Measurements from ENCODE around the gene P4HA2. TPM values are rescaled to one million over a fixed set of nuclear protein-coding genes. Genes with fewer than 3 reads are reported as not detected.

P4HA2 gene
- total RNA-seq, 2 donors from 2014 or later = 16.8 to 18.0 TPM

- Histone ChIP-seq H3K27me3 (replicated peaks; ENCODE audit: insufficient read depth) (no peaks in the 10 kb centered on the region), H3K4me1 (replicated peaks) (peaks cover 16% of the 10 kb centered on the region), H3K27ac (peak overlapping the region; percentile 88 to 91), H3K36me3 (no peaks in the 10 kb centered on the region), H3K9me3 (no peaks in the 10 kb centered on the region), H3K4me3 (no peak overlapping the region)
- intact Hi-C loops (cut with DNase I) = loop anchor here (1.0 to 10.0 kb wide), 2 partner anchors 33 to 625 kb away; partner anchors contain the start of gene RAPGEF6
- 34% methylated on average over 6 of the region's 6 CpGs for WGBS
- TF ChIP-seq, protein P1, sequence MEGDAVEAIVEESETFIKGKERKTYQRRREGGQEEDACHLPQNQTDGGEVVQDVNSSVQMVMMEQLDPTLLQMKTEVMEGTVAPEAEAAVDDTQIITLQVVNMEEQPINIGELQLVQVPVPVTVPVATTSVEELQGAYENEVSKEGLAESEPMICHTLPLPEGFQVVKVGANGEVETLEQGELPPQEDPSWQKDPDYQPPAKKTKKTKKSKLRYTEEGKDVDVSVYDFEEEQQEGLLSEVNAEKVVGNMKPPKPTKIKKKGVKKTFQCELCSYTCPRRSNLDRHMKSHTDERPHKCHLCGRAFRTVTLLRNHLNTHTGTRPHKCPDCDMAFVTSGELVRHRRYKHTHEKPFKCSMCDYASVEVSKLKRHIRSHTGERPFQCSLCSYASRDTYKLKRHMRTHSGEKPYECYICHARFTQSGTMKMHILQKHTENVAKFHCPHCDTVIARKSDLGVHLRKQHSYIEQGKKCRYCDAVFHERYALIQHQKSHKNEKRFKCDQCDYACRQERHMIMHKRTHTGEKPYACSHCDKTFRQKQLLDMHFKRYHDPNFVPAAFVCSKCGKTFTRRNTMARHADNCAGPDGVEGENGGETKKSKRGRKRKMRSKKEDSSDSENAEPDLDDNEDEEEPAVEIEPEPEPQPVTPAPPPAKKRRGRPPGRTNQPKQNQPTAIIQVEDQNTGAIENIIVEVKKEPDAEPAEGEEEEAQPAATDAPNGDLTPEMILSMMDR (IDR thresholded peaks at IDR 0.05) = no peak
- TF ChIP-seq POLR2AphosphoS5 (IDR thresholded peaks at IDR 0.05) = peak; percentile 14
- TF ChIP-seq POLR2A (IDR thresholded peaks at IDR 0.05) = peak; percentile 10
- no peak for DNase-seq (ENCODE audit: low spot score)
Measured at GRCh38 chr5:132260051-132260450, 32.4 kb upstream of the P4HA2 start.

DNA sequence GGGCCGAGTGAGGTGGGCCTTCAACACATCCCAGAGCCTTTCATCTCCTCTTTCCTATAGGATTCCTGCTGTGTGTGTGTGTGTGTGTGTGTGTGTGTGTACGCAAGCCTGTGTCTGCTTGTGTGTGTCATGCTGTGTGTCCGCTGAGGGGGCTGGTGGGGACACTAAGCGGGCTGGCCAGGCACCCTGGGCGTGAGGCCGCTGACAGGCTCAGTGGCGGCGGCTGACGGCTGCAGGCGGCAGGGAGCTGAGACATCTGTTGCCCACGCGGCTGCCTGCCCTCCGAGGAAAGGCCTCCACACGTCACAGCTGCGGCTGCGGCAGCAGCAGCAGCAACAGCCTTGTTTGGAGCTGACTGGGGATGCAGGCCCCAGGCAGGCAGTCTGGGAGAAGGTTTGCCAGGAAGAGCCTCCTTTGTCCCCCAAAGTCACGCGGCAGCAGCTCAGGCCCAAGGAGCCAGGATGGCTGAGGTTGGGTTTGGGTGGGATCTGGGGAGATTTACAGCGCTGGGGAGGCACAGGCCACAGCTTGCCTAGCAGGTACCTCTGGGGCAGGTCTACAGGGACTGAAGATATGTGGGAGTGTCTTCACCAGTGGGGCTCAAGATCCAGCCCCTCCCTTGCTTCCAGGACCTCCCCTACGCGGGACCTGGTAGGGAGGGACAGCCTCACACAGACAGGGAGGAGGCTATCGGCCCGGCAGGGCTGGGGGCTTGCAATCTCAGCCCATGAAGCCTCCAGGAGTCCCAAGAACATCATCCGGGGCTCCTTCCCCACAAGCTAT lies 31.6 kb upstream of the P4HA2 start:
- H3K4me1 ChIP-seq (replicated peaks) = peaks cover 10% of the 10 kb centered on the region
- peak overlapping the region; percentile 59 to 75 for H3K4me3 ChIP-seq
- no peaks in the 10 kb centered on the region for H3K27me3 ChIP-seq (replicated peaks; ENCODE audit: insufficient read depth)
- H3K36me3 ChIP-seq = no peaks in the 10 kb centered on the region
- intact Hi-C loops (cut with DNase I) = loop anchor here (5.0 to 10.0 kb wide), 2 partner anchors 42 to 236 kb away; partner anchors contain the start of gene IRF1
- peak; percentile 75 for DNase-seq (ENCODE audit: low spot score)
- 20% methylated on average over 21 of the region's 24 CpGs for WGBS
- no peaks in the 10 kb centered on the region for H3K9me3 ChIP-seq
- H3K27ac ChIP-seq = peak overlapping the region; percentile 88 to 91
- TF ChIP-seq, protein P1 (IDR thresholded peaks at IDR 0.05) = peak in 1 of 4 experiments; percentile 10
- TF ChIP-seq POLR2A (IDR thresholded peaks at IDR 0.05) (peak; percentile 85), POLR2AphosphoS5 (IDR thresholded peaks at IDR 0.05) (peak; percentile 72)

DNA sequence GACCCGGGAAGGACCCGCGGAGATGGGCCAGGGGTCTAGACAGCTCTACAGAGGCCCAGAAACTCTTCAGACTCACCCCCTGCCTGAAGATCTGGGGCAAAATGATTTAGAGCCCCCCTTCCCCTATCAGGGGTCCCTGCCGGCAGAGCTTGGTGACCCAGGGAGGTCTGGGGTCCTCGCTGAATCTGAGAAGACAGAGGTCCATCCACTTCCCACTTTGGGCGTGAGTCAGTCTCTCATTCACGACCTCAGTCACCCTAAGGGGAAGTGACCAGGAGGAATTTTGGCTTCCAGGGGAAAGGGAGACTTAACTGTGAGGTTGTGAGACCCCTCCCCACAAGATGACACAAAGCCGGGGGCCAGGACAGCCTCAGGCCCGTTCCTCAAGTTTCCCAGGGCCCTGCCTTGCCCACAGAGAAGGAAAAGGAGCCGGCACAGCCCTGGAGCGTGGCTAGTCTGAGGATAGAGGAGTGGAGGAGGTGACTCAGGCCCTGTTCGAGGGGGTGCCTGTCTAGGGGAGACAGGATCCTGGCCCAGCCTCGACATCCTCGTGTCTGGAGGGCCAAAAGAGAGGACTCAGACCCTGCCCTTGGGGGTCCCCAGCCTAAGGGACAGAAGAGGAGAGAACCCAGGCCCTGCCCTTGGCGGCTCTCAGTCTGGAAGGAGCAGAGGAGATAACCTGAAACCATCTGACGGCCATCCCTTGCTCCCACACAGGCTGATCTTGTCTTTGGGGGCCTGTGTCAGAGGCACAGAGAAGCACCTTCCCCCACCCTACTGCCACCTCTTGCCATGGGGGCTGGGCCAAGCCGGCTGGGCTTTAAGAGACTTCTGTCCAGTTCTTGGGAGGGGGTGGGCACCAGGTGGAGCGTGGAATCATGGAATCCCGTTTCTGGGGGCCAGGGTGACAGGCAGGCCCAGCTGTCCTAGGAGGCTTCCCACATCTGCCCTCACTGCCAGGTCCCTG lies 30.7 kb upstream of the P4HA2 start:
- peak overlapping the region; percentile 88 to 91 for H3K27ac ChIP-seq
- H3K27me3 ChIP-seq (replicated peaks; ENCODE audit: insufficient read depth) = no peaks in the 10 kb centered on the region
- intact Hi-C loops (cut with DNase I) = loop anchor here (5.0 to 10.0 kb wide), 2 partner anchors 41 to 236 kb away; partner anchors contain the start of gene IRF1
- 23% methylated on average over 19 of the region's 19 CpGs for WGBS
- peaks cover 10% of the 10 kb centered on the region for H3K4me1 ChIP-seq (replicated peaks)
- peak overlapping the region; percentile 59 to 75 for H3K4me3 ChIP-seq
- H3K36me3 ChIP-seq = no peaks in the 10 kb centered on the region
- TF ChIP-seq POLR2A (IDR thresholded peaks at IDR 0.05) (peak; percentile 29), POLR2AphosphoS5 (IDR thresholded peaks at IDR 0.05) (no peak)
- no peak for DNase-seq (ENCODE audit: low spot score)
- H3K9me3 ChIP-seq = no peaks in the 10 kb centered on the region

- intact Hi-C loops (cut with DNase I) = loop anchor here (5.0 to 10.0 kb wide), 2 partner anchors 40 to 237 kb away; partner anchors contain the start of gene IRF1
- WGBS = 16% methylated on average over 42 of the region's 88 CpGs
- Histone ChIP-seq H3K4me3 (peak within 1 kb of the TSS; percentile 59 to 75), H3K36me3 (no peaks in the 10 kb centered on the region), H3K4me1 (replicated peaks) (peaks cover 10% of the 10 kb centered on the region), H3K27me3 (replicated peaks; ENCODE audit: insufficient read depth) (no peaks in the 10 kb centered on the region), H3K27ac (peak within 1 kb of the TSS; percentile 88 to 91), H3K9me3 (no peaks in the 10 kb centered on the region)
- no peak for TF ChIP-seq POLR2AphosphoS5 (IDR thresholded peaks at IDR 0.05)
- peak; percentile 75 for TF ChIP-seq POLR2A (IDR thresholded peaks at IDR 0.05)
- peak; percentile 39 for DNase-seq (ENCODE audit: low spot score)
Measured at GRCh38 chr5:132257131-132258101, 29.8 kb upstream of the P4HA2 start, which contains the start of gene PDLIM4. Gene PDLIM4 (plus strand): TSS chr5:132257696. CDS start chr5:132257735, 39 bp downstream.

DNA sequence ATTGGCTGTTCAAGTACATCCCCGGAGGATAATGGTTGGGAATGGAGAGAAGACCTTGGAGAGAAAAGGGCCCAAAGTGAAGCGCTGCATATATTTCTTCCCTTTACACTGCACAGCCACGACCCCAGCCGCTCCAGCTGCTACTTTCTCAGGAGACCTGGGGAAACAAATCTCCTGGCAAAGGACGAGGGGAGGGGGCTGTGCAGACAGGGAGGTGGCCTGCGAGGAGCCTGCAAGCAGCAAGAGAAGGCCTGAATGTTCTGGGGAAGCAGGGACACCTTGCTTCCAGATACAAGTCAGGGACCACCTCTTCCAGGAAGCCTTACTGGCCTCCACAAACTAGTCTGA lies 29.1 kb upstream of the P4HA2 start:
- H3K27ac ChIP-seq = peak overlapping the region; percentile 88 to 91
- no peaks in the 10 kb centered on the region for H3K9me3 ChIP-seq
- H3K4me1 ChIP-seq (replicated peaks) = peaks cover 10% of the 10 kb centered on the region
- no peaks in the 10 kb centered on the region for H3K27me3 ChIP-seq (replicated peaks; ENCODE audit: insufficient read depth)
- WGBS = 84% methylated on average over 6 of the region's 6 CpGs
- DNase-seq (ENCODE audit: low spot score) = no peak
- H3K36me3 ChIP-seq = no peaks in the 10 kb centered on the region
- TF ChIP-seq POLR2AphosphoS5 (IDR thresholded peaks at IDR 0.05) (no peak), POLR2A (IDR thresholded peaks at IDR 0.05) (no peak)
- TF ChIP-seq, protein P1 (IDR thresholded peaks at IDR 0.05) = no peak
- H3K4me3 ChIP-seq = no peak overlapping the region
- intact Hi-C loops (cut with DNase I) = loop anchor here (5.0 to 10.0 kb wide), 2 partner anchors 39 to 238 kb away; partner anchors contain the start of gene IRF1
